Skeletal muscle satellite cell (primary cell): ENCODE results near the gene EHBP1L1.

Experiments
- H3K27me3 ChIP-seq: 2 replicates; pipeline ENCODE4 v1.7.0; 2013; ENCODE audit warnings: low read length; ENCODE audit not compliant: control insufficient read depth, insufficient read depth
- H3K36me3 ChIP-seq: 2 replicates; pipeline ENCODE4 v1.7.0; 2013; ENCODE audit warnings: mild to moderate bottlenecking, control low read depth, low read length; ENCODE audit not compliant: insufficient read depth
- H3K4me1 ChIP-seq: 2 replicates; pipeline ENCODE4 v1.7.0; 2013; ENCODE audit warnings: low read length; ENCODE audit not compliant: control insufficient read depth, insufficient read depth
- H3K4me2 ChIP-seq: 2 replicates; pipeline ENCODE4 v1.7.0; 2013; ENCODE audit warnings: mild to moderate bottlenecking, low read length
- H3K4me3 ChIP-seq: 2 replicates; pipeline ENCODE4 v1.7.0; 2013; ENCODE audit warnings: low read length
- H3K9ac ChIP-seq: 2 replicates; pipeline ENCODE4 v1.7.0; 2013; ENCODE audit warnings: mild to moderate bottlenecking, low read depth, low read length, moderate library complexity
- H3K9me3 ChIP-seq: replicated peaks from 2 replicates; pipeline ENCODE4 v1.7.0; 2013; ENCODE audit warnings: mild to moderate bottlenecking, control low read depth, low read length

The EHBP1L1 gene

DNA sequence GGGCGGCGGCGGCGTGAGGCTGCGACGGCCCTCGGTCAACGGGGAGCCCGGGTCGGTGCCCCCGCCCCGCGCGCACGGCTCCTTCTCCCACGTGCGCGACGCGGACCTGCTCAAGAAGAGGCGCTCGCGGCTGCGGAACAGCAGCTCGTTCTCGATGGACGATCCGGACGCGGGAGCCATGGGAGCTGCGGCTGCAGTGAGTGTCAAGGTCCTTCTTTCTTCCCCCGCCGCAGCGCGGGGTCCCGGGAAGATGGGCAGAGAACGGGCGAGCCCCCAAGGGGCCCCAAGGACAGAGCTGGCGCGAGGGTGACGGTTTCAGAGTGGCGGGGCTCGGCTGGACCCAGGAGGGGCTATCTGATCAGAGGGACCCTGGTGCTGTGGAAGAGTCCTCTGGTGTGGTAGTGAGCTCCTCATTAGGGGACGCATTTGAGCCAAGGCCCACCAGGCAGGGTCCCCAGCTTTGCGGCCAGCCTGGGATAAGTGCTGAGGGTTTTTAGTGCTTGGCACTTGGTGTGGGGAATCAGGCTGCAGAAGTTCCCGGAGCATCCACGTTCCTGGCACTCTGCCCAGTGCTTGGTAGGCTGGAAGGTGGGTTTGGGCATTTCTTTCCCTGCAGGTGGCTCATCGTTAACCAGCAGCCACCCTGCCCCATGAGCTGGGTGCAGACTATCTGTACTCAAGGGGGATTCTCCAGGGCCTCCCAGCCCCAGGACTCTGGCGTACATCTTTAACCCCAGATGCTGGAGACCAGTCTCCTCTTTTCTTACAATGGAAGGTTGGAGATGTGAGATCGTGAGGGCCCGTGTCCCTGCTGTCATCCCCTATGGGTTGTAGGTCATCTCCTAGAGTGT lies 9.8 kb downstream of the EHBP1L1 start:
- Histone ChIP-seq H3K4me3 (no peak overlapping the region), H3K27me3 (no peaks in the 10 kb centered on the region), H3K9me3 (no peaks in the 10 kb centered on the region), H3K9ac (no peak overlapping the region), H3K4me2 (no peak overlapping the region), H3K36me3 (peaks cover 50% of the 10 kb centered on the region), H3K4me1 (peaks cover 12% of the 10 kb centered on the region)

DNA sequence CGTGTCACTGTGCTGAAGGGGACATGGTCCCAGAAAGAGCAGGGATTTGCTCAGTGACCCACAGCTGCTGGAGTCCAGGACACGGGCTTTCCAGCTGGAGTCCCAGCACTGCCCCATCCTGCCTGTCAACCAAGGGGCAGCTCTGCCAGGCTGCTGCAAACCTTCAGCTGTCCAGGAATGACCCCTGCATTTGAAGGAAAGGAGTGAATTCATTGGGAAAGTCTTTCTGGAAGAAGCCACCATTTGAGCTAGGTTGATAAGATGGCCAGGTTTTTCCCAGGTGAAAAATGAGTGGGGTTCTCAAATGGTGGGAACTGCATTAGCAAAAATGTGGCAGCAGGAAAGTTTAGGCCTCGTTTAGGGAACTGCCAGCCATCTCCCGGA lies 10.4 kb downstream of the EHBP1L1 start:
- no peak overlapping the region for H3K9ac ChIP-seq
- peaks cover 44% of the 10 kb centered on the region for H3K36me3 ChIP-seq

DNA sequence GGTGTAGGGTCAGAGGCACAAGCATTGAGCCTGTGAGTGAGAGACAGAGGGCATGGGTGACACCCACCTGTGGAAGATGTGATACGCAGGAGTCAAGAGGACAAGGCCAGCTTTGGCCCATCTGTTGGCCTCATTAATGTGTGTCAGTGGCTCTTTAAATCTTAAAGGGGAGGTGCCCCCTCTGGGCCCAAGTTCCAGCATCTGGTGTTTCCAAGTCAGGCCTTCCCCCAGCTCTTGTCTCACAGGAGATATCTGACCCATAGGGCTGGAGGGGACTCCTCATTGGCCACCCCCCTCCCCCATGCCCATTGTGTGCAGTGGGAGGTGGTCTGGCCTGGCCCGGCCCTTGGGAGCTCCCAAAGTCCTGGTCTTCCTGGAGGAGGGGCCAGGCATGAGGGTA lies 10.8 kb downstream of the EHBP1L1 start:
- H3K27me3 ChIP-seq = no peaks in the 10 kb centered on the region
- H3K36me3 ChIP-seq = peaks cover 41% of the 10 kb centered on the region
- H3K9me3 ChIP-seq = no peaks in the 10 kb centered on the region
- no peak overlapping the region for H3K9ac ChIP-seq
- H3K4me3 ChIP-seq = no peak overlapping the region
- H3K4me2 ChIP-seq = no peak overlapping the region
- peaks cover 12% of the 10 kb centered on the region for H3K4me1 ChIP-seq

More for the DNA sequence above, 10.4 kb downstream of the EHBP1L1 start:
- Histone ChIP-seq H3K27me3 (no peaks in the 10 kb centered on the region), H3K4me3 (no peak overlapping the region), H3K9me3 (no peaks in the 10 kb centered on the region), H3K4me2 (no peak overlapping the region), H3K4me1 (peaks cover 12% of the 10 kb centered on the region)

DNA sequence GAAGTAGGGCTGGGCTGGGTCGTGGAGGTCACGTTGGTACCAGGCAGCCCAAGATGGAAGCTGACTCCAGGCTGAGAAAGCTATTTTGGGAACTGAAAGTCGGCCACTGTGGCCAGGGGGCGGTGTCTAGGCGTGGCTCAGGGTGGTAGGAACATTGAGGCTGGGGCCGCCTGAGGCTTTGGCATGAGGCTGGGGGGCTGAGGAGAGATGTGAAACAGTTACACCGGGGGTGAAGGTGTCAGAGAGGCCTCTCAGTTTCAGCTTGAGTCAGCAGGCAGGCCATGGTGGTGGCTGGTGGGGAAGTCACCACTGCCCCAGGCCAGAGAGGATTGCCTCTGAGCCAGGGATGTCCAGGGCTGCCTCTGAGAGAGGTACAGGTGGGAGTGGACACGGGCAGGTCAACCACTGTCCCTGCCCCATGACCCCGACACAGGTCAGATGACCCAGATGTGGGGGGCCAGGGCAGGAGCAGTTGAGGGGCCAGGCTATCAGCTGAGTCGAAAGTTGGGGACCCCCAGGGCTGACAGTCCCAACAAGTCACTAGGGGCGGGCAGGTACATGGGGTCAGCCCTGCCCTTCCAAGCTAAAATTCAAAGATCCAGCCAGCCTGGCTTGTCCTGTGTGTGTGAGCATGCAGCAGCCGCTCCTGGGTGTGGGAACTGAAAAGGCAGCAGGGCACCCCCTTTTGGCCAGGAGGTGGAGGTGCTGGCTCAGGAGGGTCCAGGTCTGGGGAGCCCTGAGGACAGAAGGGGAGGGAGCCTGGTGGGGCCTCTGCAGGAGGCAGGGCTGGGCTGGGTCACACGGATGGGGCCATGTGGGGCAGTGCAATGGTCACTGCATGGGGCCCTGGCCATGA lies 12.6 kb downstream of the EHBP1L1 start:
- H3K9ac ChIP-seq = no peak overlapping the region
- H3K9me3 ChIP-seq = no peaks in the 10 kb centered on the region
- no peak overlapping the region for H3K4me2 ChIP-seq
- H3K4me1 ChIP-seq = peaks cover 16% of the 10 kb centered on the region
- H3K27me3 ChIP-seq = no peaks in the 10 kb centered on the region
- H3K36me3 ChIP-seq = peaks cover 37% of the 10 kb centered on the region
- H3K4me3 ChIP-seq = no peak overlapping the region

DNA sequence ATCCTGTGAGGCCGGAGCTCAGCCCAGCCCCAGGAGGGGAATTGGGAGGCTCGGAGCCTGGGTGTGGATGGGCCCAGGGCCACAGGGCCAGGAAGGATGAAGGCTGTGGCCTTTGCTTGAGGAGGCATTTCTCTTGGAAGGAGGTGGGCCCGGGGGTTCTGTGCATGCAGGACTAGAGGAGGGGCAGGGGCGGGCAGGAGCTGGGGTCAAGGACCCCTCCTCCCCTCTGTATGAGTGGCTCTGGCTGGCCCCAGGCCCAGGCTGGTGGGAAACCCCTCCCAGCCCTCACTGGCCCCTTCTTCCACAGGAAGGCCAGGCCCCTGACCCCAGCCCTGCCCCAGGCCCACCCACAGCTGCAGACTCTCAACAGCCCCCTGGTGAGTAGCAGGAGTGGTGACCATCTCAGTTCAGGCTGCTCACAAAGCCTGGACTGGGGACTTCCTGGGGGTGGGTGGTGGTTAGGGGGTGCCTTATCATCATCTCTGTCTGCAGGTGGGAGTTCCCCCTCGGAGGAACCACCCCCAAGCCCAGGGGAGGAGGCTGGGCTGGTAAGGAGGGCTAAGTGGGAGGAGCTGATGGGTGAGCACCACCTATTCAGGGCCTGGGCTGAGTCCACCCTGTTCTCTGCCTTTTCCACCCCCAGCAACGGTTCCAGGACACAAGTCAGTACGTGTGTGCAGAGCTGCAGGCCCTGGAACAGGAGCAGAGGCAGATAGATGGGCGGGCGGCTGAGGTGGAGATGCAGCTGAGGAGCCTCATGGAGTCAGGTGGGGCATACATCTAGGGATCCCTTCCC lies 13.8 kb downstream of the EHBP1L1 start:
- Histone ChIP-seq H3K4me3 (no peak overlapping the region), H3K27me3 (no peaks in the 10 kb centered on the region), H3K4me2 (no peak overlapping the region), H3K4me1 (peaks cover 20% of the 10 kb centered on the region), H3K36me3 (peaks cover 28% of the 10 kb centered on the region), H3K9ac (no peak overlapping the region), H3K9me3 (no peaks in the 10 kb centered on the region)

DNA sequence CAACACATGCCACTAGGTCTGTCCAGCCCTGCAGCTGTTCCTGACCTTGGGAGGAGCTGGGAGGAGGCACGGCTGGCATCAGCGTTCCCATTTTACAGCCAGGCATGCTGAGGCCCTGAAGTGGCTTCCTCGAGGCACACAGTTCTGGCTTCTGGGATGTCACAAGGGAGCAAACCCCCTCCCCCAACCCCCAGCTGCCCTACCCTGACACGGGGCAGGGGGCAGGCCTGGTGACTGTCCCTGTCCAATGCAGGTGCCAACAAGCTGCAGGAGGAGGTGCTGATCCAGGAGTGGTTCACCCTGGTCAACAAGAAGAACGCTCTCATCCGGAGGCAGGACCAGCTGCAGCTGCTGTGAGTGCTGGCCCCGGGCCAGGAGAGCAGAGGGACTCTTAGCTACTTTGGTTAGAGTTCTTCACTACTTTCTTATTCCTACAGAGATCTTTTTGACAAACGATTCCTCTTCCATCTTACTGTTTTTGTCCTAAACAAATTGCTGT lies 14.4 kb downstream of the EHBP1L1 start:
- Histone ChIP-seq H3K36me3 (peaks cover 25% of the 10 kb centered on the region), H3K4me2 (no peak overlapping the region), H3K27me3 (no peaks in the 10 kb centered on the region), H3K4me1 (peaks cover 20% of the 10 kb centered on the region), H3K9ac (no peak overlapping the region), H3K9me3 (no peaks in the 10 kb centered on the region), H3K4me3 (no peak overlapping the region)

DNA sequence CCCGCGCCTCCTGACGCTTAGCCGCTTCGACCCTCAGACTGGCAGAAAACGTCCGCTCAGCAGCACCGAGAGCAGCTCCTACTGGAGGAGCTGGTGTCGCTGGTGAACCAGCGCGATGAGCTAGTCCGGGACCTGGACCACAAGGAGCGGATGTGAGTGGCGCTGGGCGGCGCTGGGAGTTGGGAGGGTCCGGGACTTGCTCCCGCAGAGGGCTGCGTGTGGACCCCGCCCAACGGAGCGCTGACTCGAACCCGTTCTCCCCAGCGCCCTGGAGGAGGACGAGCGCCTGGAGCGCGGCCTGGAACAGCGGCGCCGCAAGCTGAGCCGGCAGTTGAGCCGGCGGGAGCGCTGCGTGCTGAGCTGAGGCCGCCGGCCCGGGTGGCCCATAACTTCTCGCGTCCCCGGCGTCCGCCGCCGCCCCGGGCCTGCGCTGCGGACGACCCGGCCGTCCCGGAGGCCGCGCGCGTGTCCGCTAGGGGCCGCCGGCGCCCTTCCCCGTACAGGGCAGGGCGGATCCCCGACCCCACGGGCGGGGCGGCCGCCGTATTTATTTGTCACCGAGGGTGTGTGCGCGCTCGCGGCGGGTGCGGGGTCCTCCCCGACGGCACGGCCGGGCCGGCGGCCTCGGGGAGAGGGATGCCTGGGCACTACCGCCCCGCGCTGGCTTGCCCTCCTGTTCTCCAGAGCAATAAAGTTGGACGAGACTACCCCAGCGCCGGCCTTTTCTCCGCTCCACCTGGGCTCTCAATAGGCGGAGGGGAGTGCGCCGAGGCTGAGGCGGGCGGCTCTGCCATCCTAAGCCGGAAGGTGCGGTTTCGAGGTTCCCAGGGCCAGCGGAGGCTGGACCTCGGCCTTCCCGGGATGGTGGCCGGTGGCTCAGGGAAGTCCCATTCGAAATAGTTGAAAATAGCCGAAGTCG lies 16.3 kb downstream of the EHBP1L1 start:
- Histone ChIP-seq H3K4me1 (peaks cover 20% of the 10 kb centered on the region), H3K4me3 (no peak overlapping the region), H3K36me3 (peaks cover 12% of the 10 kb centered on the region), H3K27me3 (no peaks in the 10 kb centered on the region), H3K4me2 (no peak overlapping the region), H3K9me3 (no peaks in the 10 kb centered on the region), H3K9ac (no peak overlapping the region)

DNA sequence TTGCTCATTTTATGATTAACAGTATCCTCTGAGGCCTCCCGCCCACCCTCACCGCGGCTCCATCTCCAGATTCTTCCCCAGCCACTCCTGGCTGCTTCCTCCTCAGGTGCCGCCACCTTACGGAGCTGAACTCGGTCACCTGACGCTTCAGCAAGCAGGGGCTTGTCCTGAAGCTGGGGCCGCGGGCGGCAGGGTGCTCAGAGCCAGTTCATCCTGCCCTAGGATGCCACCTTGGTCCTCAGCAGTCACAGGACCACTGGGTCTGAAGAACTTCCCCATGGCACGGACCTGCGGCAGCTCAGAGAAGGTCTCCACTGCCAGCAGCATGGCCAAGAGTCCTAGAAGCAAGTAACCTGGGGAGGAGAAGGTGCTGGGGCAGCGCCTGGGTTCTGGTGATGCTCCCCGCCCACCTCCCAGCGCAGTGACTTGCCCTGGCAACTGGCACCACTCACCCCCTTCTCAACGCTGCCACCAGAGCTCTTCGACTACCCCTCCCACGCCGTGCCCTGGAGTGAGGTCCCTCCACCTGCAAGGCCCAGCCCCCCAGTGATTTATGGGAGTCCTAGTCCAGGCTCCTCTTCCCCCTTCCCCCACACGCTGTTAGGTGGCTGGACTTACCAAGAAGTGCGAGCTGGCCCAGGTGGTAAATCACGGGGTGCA lies 17.1 kb downstream of the EHBP1L1 start:
- no peak overlapping the region for H3K9ac ChIP-seq
- H3K36me3 ChIP-seq = peaks cover 15% of the 10 kb centered on the region
- no peaks in the 10 kb centered on the region for H3K9me3 ChIP-seq
- no peak overlapping the region for H3K4me2 ChIP-seq
- peaks cover 13% of the 10 kb centered on the region for H3K4me1 ChIP-seq
- H3K27me3 ChIP-seq = no peaks in the 10 kb centered on the region
- no peak overlapping the region for H3K4me3 ChIP-seq

DNA sequence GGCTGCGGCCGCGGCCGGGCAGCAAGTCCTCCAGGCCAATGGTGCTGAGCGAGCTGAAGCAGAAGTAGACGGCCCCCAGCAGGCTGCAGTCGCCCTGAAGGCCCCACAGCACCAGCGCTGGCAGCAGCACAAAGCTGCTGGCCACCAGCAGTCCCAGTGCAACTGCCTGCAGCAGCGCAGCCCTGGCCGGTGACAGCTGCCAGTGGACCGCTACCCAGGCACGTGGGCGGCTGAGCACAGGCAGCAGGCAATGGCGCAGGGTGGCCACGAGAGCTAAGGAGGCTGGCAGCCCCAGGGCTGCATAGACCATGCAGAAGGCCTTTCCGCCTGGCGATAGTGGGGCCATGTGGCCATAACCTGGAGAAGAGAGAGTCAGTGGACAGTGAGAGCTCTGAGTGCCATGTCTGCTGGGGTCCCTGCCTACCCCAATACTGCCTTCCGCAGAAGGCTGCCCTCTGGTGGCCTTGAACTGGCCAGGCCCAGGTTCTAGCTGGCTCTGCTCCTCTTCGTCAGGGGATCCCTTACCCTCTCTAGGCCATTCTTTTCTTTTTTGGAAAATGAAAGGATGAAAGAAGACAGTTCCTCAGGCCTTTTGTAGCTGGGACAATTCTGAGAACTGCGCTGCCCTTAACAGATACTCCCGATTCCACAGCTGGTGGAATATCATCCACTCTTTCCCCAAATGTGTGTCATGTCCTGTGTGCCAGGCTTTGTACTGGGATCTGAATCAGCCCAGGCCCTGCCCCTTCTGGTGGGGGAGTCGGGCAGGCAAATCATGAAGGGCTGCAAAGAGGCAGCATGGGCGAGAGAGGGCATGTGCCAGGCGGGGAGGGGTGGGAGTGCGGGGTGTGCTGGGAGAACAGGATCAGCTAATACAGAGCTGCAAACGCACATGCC lies 17.9 kb downstream of the EHBP1L1 start:
- H3K36me3 ChIP-seq = peaks cover 23% of the 10 kb centered on the region
- peaks cover 8% of the 10 kb centered on the region for H3K4me1 ChIP-seq
- no peak overlapping the region for H3K4me3 ChIP-seq
- no peaks in the 10 kb centered on the region for H3K27me3 ChIP-seq
- H3K9ac ChIP-seq = no peak overlapping the region
- no peaks in the 10 kb centered on the region for H3K9me3 ChIP-seq
- H3K4me2 ChIP-seq = peak overlapping the region; percentile 53
